PC-9 (cell line): Measurements from ENCODE around the gene RRAD.
"Not testable (repeated sequence)": the region's sequence is repeated elsewhere in the genome, so short reads cannot be mapped to it uniquely, and the experiment has no call there.

ENCODE experiments used
- CTCF ChIP-seq: fragments of 200-600 bp; sonication (generic); conservative IDR thresholded peaks from 2 replicates; pipeline ENCODE4 v1.6.1; 2017; ENCODE audit warnings: mixed run types, antibody characterized with exemption, mild to moderate bottlenecking, moderate library complexity
- EZH2 ChIP-seq: fragments of 200-600 bp; sonication (generic); IDR thresholded peaks from 2 replicates; pipeline ENCODE4 v1.8.0; 2017; ENCODE audit warnings: antibody characterized with exemption, low read depth

DNA sequence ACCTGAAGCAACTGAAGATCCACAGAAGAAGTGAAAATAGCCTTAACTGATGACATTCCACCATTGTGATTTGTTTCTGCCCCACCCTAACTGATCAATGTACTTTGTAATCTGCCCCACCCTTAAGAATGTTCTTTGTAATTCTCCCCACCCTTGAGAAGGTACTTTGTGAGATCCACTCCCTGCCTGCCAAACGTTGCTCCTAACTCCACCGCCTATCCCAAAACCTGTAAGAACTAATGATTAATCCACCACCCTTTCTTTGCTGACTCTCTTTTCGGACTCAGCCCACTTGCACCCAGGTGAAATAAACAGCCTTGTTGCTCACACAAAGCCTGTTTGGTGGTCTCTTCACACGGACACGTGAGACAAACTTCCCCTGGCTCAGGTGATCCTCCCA is 28.7 kb downstream of the RRAD start:
- TF ChIP-seq EZH2, CTCF: not testable (repeated sequence)
